ENCODE measurements around the gene ZNF134. TPM values are rescaled to one million over a fixed set of nuclear protein-coding genes. Genes with fewer than 3 reads are reported as not detected.

Gene ZNF134
- 8.4 and 9.4 TPM in 2 replicates for total RNA-seq

DNA sequence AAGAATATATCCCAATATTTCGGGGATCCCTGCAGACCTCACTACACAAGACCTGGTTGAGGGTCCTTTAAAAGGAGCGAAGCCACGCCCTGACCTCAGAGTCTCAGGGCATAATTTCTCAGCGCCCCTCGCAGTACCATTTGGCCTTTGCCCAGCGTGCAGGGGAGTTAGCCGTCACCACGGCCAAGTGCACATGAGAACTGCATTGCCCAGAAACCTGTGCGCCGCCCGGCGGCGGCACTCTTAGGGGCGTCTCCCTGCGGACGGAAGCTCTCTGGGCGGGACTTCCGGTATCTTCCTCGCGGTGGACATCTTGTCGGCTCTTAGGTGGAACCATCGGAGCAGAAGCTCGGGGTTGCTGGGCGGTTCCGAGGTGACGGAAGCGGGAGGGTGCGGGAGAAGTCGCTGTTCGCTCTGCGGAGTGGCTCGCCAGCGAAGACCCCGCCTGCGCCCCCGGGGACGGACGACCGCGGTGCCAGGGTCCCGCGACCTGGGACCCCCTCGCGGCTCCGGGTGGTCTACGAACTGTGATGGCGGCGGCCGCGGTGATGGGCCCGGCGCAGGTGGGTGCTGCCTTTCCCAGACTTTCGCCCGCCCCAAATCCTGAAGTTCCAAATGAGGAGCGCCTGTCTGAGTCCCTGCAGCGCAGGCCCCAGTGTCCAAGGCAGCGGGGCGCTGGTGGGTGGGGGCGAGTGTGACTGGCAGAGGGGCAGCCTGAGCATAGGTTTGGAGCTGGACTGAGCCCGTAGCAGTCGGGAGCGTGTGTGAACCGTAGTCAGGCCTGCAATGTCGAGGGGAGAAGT is at the start of gene ZNF134:
ZNF134 (plus strand) TSS at position 302 of the 803 bp plus-strand sequence. CDS start 5,227 bp downstream, outside the sequence.
- intact Hi-C loops (cut with micrococcal nuclease): loop anchor here (1.0 to 10.0 kb wide), 12 partner anchors 15 to 541 kb away; partner anchors contain the start of genes ZNF17, ZNF211, ZNF329 and ZNF417
- Mint-ChIP-seq H3K9me3 (peaks cover 71% of the 10 kb centered on the region), H3K4me3 (peak within 1 kb of the TSS; percentile 90), H3K27me3 (ENCODE audit: insufficient read depth) (no peaks in the 10 kb centered on the region), H3K4me1 (ENCODE audit: low read depth) (peaks cover 11% of the 10 kb centered on the region), H3K36me3 (ENCODE audit: low read depth) (peaks cover 42% of the 10 kb centered on the region), H3K27ac (peak within 1 kb of the TSS; percentile 78)
- DNase-seq (ENCODE audit: low spot score): peak; percentile 84

DNA sequence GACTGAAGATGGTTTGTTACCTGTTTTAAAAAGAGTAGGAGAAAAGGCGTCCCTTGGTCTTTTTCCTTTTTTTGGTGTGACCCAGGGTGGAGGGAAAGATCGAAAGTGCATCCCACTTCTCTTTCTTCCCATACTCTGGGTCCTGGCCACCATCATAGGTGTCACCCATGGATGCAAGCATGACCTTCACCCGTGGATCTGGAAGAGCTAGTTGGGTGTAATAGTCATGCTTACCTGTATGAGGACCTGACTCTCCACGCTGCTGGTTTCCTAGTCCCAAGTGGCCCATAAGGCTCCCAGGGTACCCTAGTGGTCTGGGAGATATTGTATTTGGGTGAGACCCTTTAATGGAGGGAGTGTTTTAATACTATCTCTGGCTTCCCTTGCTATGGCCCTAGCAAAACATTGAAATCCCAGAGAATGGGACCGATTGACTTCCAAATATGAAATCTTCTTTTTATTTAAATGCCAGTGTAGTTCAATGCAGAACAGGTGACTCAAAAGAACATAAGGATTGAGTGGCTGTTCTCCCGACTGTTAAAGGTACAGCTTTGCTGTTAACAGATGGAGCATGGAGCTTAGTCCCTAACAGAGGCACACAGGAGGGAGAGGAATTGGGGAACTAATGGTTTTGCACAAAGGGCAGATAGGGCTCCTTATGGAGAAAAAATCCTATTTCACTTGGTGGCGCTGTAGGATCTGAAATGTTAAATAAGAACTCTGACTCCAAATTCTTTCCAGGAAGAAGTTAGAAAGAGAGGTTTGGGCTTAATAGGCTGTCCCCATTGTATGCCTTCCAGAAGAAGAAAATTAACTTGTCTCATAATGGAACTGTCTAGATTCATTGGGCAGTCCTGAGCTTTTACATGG is 47.4 kb upstream of the ZNF134 start:
- no peaks in the 10 kb centered on the region for H3K4me1 Mint-ChIP-seq (ENCODE audit: low read depth)
- intact Hi-C loops (cut with micrococcal nuclease): no loop called here
- no peak overlapping the region for H3K4me3 Mint-ChIP-seq
- H3K36me3 Mint-ChIP-seq (ENCODE audit: low read depth): peaks cover 4% of the 10 kb centered on the region
- peaks cover 87% of the 10 kb centered on the region for H3K9me3 Mint-ChIP-seq
- H3K27me3 Mint-ChIP-seq (ENCODE audit: insufficient read depth): no peaks in the 10 kb centered on the region
- H3K27ac Mint-ChIP-seq: no peak overlapping the region
- no peak for DNase-seq (ENCODE audit: low spot score)

DNA sequence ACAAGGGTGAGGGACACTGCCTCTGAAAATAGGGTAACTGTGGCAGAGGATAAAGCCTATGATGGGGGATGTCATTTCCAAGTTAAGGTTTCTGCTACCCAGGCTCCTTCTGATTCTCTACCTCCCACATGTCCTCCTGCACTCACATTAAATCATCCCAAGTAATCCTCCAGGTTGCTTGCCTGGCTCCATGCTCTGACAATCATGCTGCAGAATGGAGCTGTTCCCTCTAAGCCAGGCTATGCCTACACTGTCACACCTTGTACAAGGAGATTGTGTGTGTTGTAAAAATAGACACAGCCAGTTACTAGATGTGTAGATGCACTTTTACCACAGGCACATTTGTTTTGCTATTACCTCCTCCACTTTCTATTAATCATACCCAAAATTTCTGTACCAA is 43.3 kb upstream of the ZNF134 start:
- no peaks in the 10 kb centered on the region for H3K27me3 Mint-ChIP-seq (ENCODE audit: insufficient read depth)
- no peaks in the 10 kb centered on the region for H3K4me1 Mint-ChIP-seq (ENCODE audit: low read depth)
- H3K27ac Mint-ChIP-seq: no peak overlapping the region
- H3K36me3 Mint-ChIP-seq (ENCODE audit: low read depth): peaks cover 44% of the 10 kb centered on the region
- no peak overlapping the region for H3K4me3 Mint-ChIP-seq
- DNase-seq (ENCODE audit: low spot score): no peak
- peaks cover 91% of the 10 kb centered on the region for H3K9me3 Mint-ChIP-seq
- intact Hi-C loops (cut with micrococcal nuclease): no loop called here

DNA sequence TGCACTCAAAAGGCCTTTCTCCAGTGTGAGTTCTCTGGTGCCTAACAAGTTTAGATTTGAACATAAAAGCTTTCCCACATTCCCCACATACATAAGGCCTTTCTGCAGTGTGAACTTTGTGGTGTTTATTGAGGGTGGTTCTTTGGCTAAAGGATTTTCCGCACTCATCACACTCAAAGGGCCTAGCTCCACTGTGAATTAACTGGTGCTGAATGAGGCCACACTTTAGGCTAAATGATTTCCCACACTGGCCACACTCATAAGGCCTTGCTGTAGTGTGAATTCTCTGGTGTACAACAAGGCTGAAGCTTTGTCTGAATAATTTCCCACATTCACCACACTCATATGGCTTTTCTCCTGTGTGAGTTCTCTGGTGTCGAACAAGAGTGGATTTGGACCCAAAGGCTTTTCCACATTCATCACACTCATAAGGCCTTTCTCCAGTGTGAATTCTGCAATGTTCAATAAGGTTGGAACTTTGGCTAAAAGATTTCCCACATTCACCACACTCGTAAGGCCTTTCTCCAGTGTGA is 41.6 kb upstream of the ZNF134 start:
- Mint-ChIP-seq H3K36me3 (ENCODE audit: low read depth) (peaks cover 61% of the 10 kb centered on the region), H3K27me3 (ENCODE audit: insufficient read depth) (no peaks in the 10 kb centered on the region)
- intact Hi-C loops (cut with micrococcal nuclease): no loop called here

GRCh38 chr19:57576661-57577060 is 37.4 kb upstream of the ZNF134 start:
- Mint-ChIP-seq H3K27me3 (ENCODE audit: insufficient read depth) (no peaks in the 10 kb centered on the region), H3K4me1 (ENCODE audit: low read depth) (peaks cover 16% of the 10 kb centered on the region), H3K27ac (no peak overlapping the region), H3K9me3 (peaks cover 80% of the 10 kb centered on the region), H3K4me3 (peak overlapping the region; percentile 29), H3K36me3 (ENCODE audit: low read depth) (peaks cover 58% of the 10 kb centered on the region)
- no peak for DNase-seq (ENCODE audit: low spot score)
- intact Hi-C loops (cut with micrococcal nuclease): no loop called here

More for the DNA sequence above, 41.6 kb upstream of the ZNF134 start:
- no peak overlapping the region for H3K4me3 Mint-ChIP-seq
- no peak for DNase-seq (ENCODE audit: low spot score)
- H3K9me3 Mint-ChIP-seq: peaks cover 89% of the 10 kb centered on the region
- peaks cover 3% of the 10 kb centered on the region for H3K4me1 Mint-ChIP-seq (ENCODE audit: low read depth)
- H3K27ac Mint-ChIP-seq: no peak overlapping the region

GRCh38 chr19:57578487-57579205 is 35.4 kb upstream of the ZNF134 start, which contains the start of gene ZNF416:
TSS of gene ZNF416 (minus strand) at chr19:57578911. CDS start at chr19:57578704, 207 bp downstream.
- H3K4me3 Mint-ChIP-seq: peak within 1 kb of the TSS; percentile 80
- intact Hi-C loops (cut with micrococcal nuclease): loop anchor here (1.0 to 2.0 kb wide), 21 partner anchors 19 to 1438 kb away; partner anchors contain the start of genes TRAPPC2B, ZNF134, ZNF17 and ZNF211
- H3K36me3 Mint-ChIP-seq (ENCODE audit: low read depth): peaks cover 40% of the 10 kb centered on the region

GRCh38 chr19:57583104-57583520 is 30.9 kb upstream of the ZNF134 start:
- intact Hi-C loops (cut with micrococcal nuclease): no loop called here
- H3K27me3 Mint-ChIP-seq (ENCODE audit: insufficient read depth): no peaks in the 10 kb centered on the region
- peak overlapping the region; percentile 92 for H3K4me3 Mint-ChIP-seq
- peaks cover 23% of the 10 kb centered on the region for H3K4me1 Mint-ChIP-seq (ENCODE audit: low read depth)
- no peak for DNase-seq (ENCODE audit: low spot score)
- H3K36me3 Mint-ChIP-seq (ENCODE audit: low read depth): peaks cover 25% of the 10 kb centered on the region
- H3K9me3 Mint-ChIP-seq: peaks cover 62% of the 10 kb centered on the region
- H3K27ac Mint-ChIP-seq: no peak overlapping the region

More at GRCh38 chr19:57578487-57579205, 35.4 kb upstream of the ZNF134 start, which contains the start of gene ZNF416:
- H3K27ac Mint-ChIP-seq: peak within 1 kb of the TSS; percentile 74
- H3K9me3 Mint-ChIP-seq: peaks cover 68% of the 10 kb centered on the region
- DNase-seq (ENCODE audit: low spot score): peak; percentile 94
- H3K4me1 Mint-ChIP-seq (ENCODE audit: low read depth): peaks cover 18% of the 10 kb centered on the region
- no peaks in the 10 kb centered on the region for H3K27me3 Mint-ChIP-seq (ENCODE audit: insufficient read depth)

DNA sequence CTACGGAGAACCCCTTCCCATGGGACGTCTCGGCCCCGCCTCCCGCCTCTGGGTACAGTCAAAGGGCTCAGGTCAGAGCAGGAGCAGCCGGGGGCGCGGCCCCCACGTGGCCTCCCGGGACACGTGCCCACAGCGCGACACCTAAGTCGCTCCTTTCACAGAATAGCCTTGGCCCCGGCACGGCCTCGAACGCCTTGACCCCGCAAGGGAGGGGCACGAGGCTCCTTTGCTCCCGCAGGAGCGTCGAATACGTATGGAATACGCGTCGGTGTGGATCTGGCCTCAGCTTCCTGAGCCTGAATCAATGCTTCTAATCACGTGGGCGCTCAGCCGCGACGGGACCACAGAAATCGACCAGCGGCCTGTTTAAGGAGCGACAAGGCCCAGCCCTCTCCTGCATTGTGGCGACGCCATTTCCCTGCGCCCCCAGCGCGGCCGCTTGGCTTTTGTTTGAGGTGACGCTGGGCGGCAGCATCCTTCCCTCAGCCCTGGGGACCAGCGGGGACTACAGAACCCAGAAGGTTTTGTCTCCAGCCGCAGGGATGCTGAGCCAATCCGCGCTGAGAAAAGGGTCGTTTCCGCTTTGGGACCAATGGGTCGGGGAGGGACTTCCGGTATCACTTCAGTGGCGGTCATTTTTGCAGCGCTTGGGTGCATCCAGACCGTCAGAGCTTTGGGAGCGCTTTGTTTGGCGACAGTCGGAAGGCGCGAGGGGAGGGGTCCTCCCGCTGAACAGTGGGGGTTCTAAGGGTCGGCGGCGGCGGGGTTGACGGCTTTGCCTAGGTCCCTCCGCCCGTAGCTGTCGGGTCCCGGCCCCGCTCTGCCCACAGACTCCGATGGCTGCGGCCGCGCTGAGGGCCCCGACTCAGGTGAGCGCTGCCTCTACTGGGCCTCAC is 30.3 kb upstream of the ZNF134 start, which contains the start of gene ZIK1:
ZIK1 (plus strand) TSS at position 625 of the 896 bp plus-strand sequence; CDS start at position 837, 212 bp downstream.
- peaks cover 29% of the 10 kb centered on the region for H3K36me3 Mint-ChIP-seq (ENCODE audit: low read depth)
- H3K27me3 Mint-ChIP-seq (ENCODE audit: insufficient read depth): no peaks in the 10 kb centered on the region
- intact Hi-C loops (cut with micrococcal nuclease): loop anchor here (1.0 kb wide), 1 partner anchor 98 kb away; the partner anchor contains the start of gene ZNF551
- H3K9me3 Mint-ChIP-seq: peaks cover 68% of the 10 kb centered on the region
- DNase-seq (ENCODE audit: low spot score): peak; percentile 81
- peaks cover 20% of the 10 kb centered on the region for H3K4me1 Mint-ChIP-seq (ENCODE audit: low read depth)
- H3K4me3 Mint-ChIP-seq: peak within 1 kb of the TSS; percentile 92
- peak within 1 kb of the TSS; percentile 81 for H3K27ac Mint-ChIP-seq

GRCh38 chr19:57587529-57587928 is 26.5 kb upstream of the ZNF134 start:
- H3K27ac Mint-ChIP-seq: no peak overlapping the region
- peaks cover 16% of the 10 kb centered on the region for H3K4me1 Mint-ChIP-seq (ENCODE audit: low read depth)
- H3K36me3 Mint-ChIP-seq (ENCODE audit: low read depth): peaks cover 59% of the 10 kb centered on the region
- H3K4me3 Mint-ChIP-seq: no peak overlapping the region
- H3K9me3 Mint-ChIP-seq: peaks cover 77% of the 10 kb centered on the region
- intact Hi-C loops (cut with micrococcal nuclease): no loop called here
- DNase-seq (ENCODE audit: low spot score): no peak
- H3K27me3 Mint-ChIP-seq (ENCODE audit: insufficient read depth): no peaks in the 10 kb centered on the region

DNA sequence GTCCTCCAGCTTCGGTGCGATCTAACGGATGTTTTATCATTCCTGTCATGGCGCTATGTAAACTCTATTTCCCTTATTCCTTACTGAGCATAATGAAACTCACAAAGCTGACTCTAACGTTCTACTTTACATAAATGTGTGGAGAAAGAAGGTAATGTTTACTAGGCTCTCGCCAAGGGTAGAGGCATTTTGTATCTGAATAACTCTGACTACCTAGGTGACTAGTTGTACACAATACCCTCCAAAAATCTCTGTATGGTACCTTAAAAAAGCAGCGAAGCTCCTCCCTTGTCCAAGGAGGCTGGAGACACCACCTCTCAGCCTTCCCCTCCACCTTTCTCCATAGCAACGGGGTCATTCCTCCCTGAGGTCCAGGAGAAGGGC is 14.7 kb upstream of the ZNF134 start:
- intact Hi-C loops (cut with micrococcal nuclease): loop anchor here (1.0 kb wide), 4 partner anchors 15 to 40 kb away; partner anchors contain the start of genes ZNF134, ZNF211 and ZNF550
- peaks cover 61% of the 10 kb centered on the region for H3K9me3 Mint-ChIP-seq
- no peaks in the 10 kb centered on the region for H3K27me3 Mint-ChIP-seq (ENCODE audit: insufficient read depth)
- H3K27ac Mint-ChIP-seq: peak overlapping the region; percentile 58
- no peak for DNase-seq (ENCODE audit: low spot score)
- H3K4me3 Mint-ChIP-seq: peak overlapping the region; percentile 85
- H3K4me1 Mint-ChIP-seq (ENCODE audit: low read depth): peaks cover 16% of the 10 kb centered on the region
- H3K36me3 Mint-ChIP-seq (ENCODE audit: low read depth): peaks cover 29% of the 10 kb centered on the region

DNA sequence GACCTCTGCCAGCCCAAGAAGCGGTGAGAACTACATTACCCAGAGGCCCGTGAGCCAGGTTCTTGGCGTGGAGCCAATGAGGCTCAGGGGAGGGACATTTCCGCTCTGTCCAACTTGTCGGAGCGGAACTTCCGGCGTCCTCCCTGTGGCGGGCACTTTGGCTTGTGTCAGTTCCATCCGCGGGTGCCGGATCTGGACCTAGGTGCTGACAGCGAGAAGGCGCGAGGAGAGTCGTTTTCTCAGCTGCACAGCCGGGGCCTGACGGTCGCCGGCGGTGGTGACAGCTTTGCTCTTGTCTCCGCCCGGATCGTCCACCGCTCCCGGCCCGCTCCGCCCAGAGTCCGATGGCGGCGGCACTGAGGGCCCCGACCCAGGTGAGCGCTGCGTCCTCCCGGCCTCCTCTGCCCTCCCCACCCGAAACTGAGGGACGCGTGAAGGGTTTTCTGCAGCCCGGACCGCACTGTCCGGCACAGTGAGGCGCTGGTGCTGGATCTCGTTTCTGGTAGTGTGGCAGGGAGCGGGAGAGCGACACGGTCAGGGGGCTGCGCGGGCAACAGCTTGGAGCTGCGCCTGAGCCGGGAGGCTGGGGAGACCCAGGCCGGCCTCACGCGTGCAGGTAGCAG is 14.2 kb upstream of the ZNF134 start, which contains the start of gene ZNF530:
ZNF530 (plus strand) TSS at position 125 of the 623 bp plus-strand sequence. CDS start 4,461 bp downstream, outside the sequence.
- H3K4me1 Mint-ChIP-seq (ENCODE audit: low read depth): peaks cover 16% of the 10 kb centered on the region
- no peaks in the 10 kb centered on the region for H3K27me3 Mint-ChIP-seq (ENCODE audit: insufficient read depth)
- peak within 1 kb of the TSS; percentile 58 for H3K27ac Mint-ChIP-seq
- H3K9me3 Mint-ChIP-seq: peaks cover 61% of the 10 kb centered on the region
- intact Hi-C loops (cut with micrococcal nuclease): loop anchor here (1.0 kb wide), 4 partner anchors 14 to 41 kb away; partner anchors contain the start of genes ZNF134, ZNF211 and ZNF550
- H3K4me3 Mint-ChIP-seq: peak within 1 kb of the TSS; percentile 85
- peak; percentile 78 for DNase-seq (ENCODE audit: low spot score)
- H3K36me3 Mint-ChIP-seq (ENCODE audit: low read depth): peaks cover 34% of the 10 kb centered on the region
